ENCODE measurements around the gene BMP6. TPM values are rescaled to one million over a fixed set of nuclear protein-coding genes. Genes with fewer than 3 reads are reported as not detected.

The BMP6 gene
- total RNA-seq, 1 experiment from 2014 or later, result 0.82 TPM

DNA sequence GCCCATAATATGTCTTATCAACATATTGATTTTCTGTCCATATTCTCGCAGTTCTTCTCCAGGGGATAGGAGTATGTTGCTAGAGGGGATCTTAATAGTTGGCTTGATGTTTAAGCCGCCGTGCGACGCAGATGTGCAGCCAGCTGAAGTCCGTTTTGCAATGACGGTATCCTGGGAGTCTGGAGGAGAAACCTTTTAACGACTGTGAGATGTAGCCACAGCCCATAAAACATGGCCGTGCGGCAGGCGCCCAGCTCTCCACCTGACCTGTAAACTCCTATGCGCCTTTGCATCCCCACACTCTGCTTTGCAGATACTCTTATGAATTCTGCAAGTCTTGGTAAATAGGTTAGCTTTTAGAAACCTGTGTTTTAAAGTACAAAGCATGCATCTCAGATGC lies 36.9 kb downstream of the BMP6 start:
- no peak for DNase-seq
- H3K27me3 ChIP-seq, result no peaks in the 10 kb centered on the region
- no peaks in the 10 kb centered on the region for H3K36me3 ChIP-seq
- H3K4me3 ChIP-seq, result no peak overlapping the region
- H3K9me3 ChIP-seq, result no peaks in the 10 kb centered on the region

GRCh38 chr6:7763881-7764280 lies 38.0 kb downstream of the BMP6 start:
- Histone ChIP-seq H3K4me3 (no peak overlapping the region), H3K27me3 (no peaks in the 10 kb centered on the region), H3K9me3 (no peaks in the 10 kb centered on the region), H3K36me3 (no peaks in the 10 kb centered on the region)
- no peak for DNase-seq

- no peak overlapping the region for H3K4me3 ChIP-seq
- peak; percentile 24 for DNase-seq
- H3K27me3 ChIP-seq, result no peaks in the 10 kb centered on the region
- H3K36me3 ChIP-seq, result no peaks in the 10 kb centered on the region
- H3K9me3 ChIP-seq, result no peaks in the 10 kb centered on the region
These were observed 39.9 kb downstream of the BMP6 start for GRCh38 chr6:7765575-7766325.

GRCh38 chr6:7769702-7770101 lies 43.8 kb downstream of the BMP6 start:
- DNase-seq, result no peak
- no peaks in the 10 kb centered on the region for H3K36me3 ChIP-seq
- H3K9me3 ChIP-seq, result no peaks in the 10 kb centered on the region
- no peaks in the 10 kb centered on the region for H3K27me3 ChIP-seq
- no peak overlapping the region for H3K4me3 ChIP-seq

DNA sequence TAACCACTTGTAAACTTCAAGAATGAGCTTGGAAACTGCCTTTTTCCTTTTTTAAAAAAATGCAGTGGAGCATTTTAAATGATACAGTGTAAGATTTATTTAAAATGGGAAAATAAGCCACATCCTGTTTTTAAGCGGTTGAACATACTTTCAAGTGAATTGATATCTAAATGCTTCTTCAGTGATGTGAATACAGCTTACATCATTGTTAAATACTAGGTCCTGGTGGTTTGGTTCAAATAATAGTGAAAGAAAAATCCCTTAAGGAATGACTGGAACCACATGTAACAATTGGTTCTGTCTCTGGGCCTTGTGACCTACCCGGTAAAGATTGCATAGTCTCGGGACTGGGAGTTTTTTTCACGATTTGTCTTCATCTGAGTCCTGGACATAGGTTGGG lies 44.2 kb downstream of the BMP6 start:
- no peak for DNase-seq
- no peak overlapping the region for H3K4me3 ChIP-seq
- H3K9me3 ChIP-seq, result no peaks in the 10 kb centered on the region
- H3K27me3 ChIP-seq, result no peaks in the 10 kb centered on the region
- no peaks in the 10 kb centered on the region for H3K36me3 ChIP-seq

- Histone ChIP-seq H3K27me3 (no peaks in the 10 kb centered on the region), H3K4me3 (no peak overlapping the region), H3K36me3 (no peaks in the 10 kb centered on the region), H3K9me3 (no peaks in the 10 kb centered on the region)
- no peak for DNase-seq
These were observed 44.7 kb downstream of the BMP6 start for GRCh38 chr6:7770601-7771000.

- no peak overlapping the region for H3K4me3 ChIP-seq
- DNase-seq, result no peak
- H3K9me3 ChIP-seq, result no peaks in the 10 kb centered on the region
- no peaks in the 10 kb centered on the region for H3K36me3 ChIP-seq
- H3K27me3 ChIP-seq, result no peaks in the 10 kb centered on the region
These were observed 47.4 kb downstream of the BMP6 start for GRCh38 chr6:7773322-7773721.

GRCh38 chr6:7773914-7774313 lies 48.0 kb downstream of the BMP6 start:
- no peaks in the 10 kb centered on the region for H3K36me3 ChIP-seq
- H3K4me3 ChIP-seq, result no peak overlapping the region
- no peak for DNase-seq
- H3K9me3 ChIP-seq, result no peaks in the 10 kb centered on the region
- no peaks in the 10 kb centered on the region for H3K27me3 ChIP-seq

- no peaks in the 10 kb centered on the region for H3K27me3 ChIP-seq
- no peaks in the 10 kb centered on the region for H3K36me3 ChIP-seq
- no peaks in the 10 kb centered on the region for H3K9me3 ChIP-seq
- H3K4me3 ChIP-seq, result no peak overlapping the region
- no peak for DNase-seq
These were observed 50.6 kb downstream of the BMP6 start for GRCh38 chr6:7776509-7776908.

GRCh38 chr6:7777074-7777473 lies 51.2 kb downstream of the BMP6 start:
- H3K4me3 ChIP-seq, result no peak overlapping the region
- DNase-seq, result no peak
- H3K9me3 ChIP-seq, result no peaks in the 10 kb centered on the region
- H3K27me3 ChIP-seq, result no peaks in the 10 kb centered on the region
- no peaks in the 10 kb centered on the region for H3K36me3 ChIP-seq

DNA sequence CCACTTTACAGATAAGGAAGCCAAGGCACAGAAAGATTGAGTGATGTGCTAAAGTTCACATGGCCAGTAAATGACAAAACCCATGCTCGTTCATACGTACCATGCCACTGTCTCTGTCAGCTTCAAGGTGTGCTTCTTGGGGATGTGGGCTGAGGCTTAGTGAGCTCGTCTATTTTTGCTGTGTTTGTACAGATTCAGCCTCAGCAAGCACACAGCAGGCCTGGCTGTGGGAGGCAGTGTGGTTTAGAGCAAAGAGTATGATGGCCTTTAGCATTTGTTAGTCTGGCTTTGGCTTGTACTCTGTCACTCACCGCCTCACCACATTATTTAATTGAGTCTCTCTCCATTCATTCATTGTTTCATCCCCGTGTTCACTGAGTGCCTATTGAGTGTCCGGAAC lies 55.3 kb downstream of the BMP6 start:
- Histone ChIP-seq H3K4me3 (no peak overlapping the region), H3K27me3 (no peaks in the 10 kb centered on the region), H3K9me3 (no peaks in the 10 kb centered on the region), H3K36me3 (no peaks in the 10 kb centered on the region)
- DNase-seq, result no peak

- H3K27me3 ChIP-seq, result no peaks in the 10 kb centered on the region
- H3K4me3 ChIP-seq, result no peak overlapping the region
- no peak for DNase-seq
- no peaks in the 10 kb centered on the region for H3K36me3 ChIP-seq
- no peaks in the 10 kb centered on the region for H3K9me3 ChIP-seq
These were observed 58.3 kb downstream of the BMP6 start for GRCh38 chr6:7784248-7784647.

- DNase-seq, result no peak
- Histone ChIP-seq H3K9me3 (no peaks in the 10 kb centered on the region), H3K27me3 (no peaks in the 10 kb centered on the region), H3K4me3 (no peak overlapping the region), H3K36me3 (no peaks in the 10 kb centered on the region)
These were observed 58.8 kb downstream of the BMP6 start for GRCh38 chr6:7784706-7785105.

GRCh38 chr6:7785243-7786035 lies 59.5 kb downstream of the BMP6 start:
- Histone ChIP-seq H3K36me3 (no peaks in the 10 kb centered on the region), H3K27me3 (no peaks in the 10 kb centered on the region), H3K9me3 (no peaks in the 10 kb centered on the region), H3K4me3 (no peak overlapping the region)
- no peak for DNase-seq

DNA sequence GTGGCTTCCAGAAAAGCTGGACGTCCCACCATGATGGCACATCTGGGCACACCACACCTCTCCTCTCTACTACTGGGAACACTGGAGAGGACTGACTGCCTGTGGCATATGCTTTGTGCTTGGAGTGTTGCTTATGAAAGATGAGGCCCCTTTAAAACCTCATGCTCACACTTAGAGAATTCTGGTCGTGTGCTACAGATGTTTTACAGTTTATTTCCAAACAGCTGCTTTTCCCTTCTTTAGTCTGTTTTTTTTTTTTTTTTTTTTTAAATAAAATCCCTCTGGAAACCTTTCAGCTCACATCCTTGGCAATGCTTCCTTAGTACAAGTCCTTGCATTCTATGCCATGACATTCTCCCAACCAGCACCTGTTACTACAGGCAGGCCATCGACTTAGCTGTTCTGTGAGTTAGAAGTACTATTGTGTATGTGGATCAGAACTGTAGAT lies 60.3 kb downstream of the BMP6 start:
- Histone ChIP-seq H3K9me3 (no peaks in the 10 kb centered on the region), H3K36me3 (no peaks in the 10 kb centered on the region), H3K27me3 (no peaks in the 10 kb centered on the region), H3K4me3 (no peak overlapping the region)
- DNase-seq, result no peak

- DNase-seq, result peak; percentile 43
- H3K27me3 ChIP-seq, result no peaks in the 10 kb centered on the region
- H3K9me3 ChIP-seq, result no peaks in the 10 kb centered on the region
- no peak overlapping the region for H3K4me3 ChIP-seq
- no peaks in the 10 kb centered on the region for H3K36me3 ChIP-seq
These were observed 61.3 kb downstream of the BMP6 start for GRCh38 chr6:7787137-7787608.

GRCh38 chr6:7787731-7788130 lies 61.8 kb downstream of the BMP6 start:
- Histone ChIP-seq H3K27me3 (no peaks in the 10 kb centered on the region), H3K9me3 (no peaks in the 10 kb centered on the region), H3K36me3 (no peaks in the 10 kb centered on the region), H3K4me3 (no peak overlapping the region)
- no peak for DNase-seq

GRCh38 chr6:7794509-7794908 lies 68.6 kb downstream of the BMP6 start:
- Histone ChIP-seq H3K27me3 (no peaks in the 10 kb centered on the region), H3K4me3 (no peak overlapping the region), H3K36me3 (no peaks in the 10 kb centered on the region), H3K9me3 (no peaks in the 10 kb centered on the region)
- no peak for DNase-seq
